Measurements from ENCODE around the gene COPS2.

GRCh38 chr15:49154799-49155109 is 645 bp downstream of the COPS2 start:
- no peak for TF ChIP-seq CTCF (IDR thresholded peaks at IDR 0.05)
- TF ChIP-seq POLR2A (IDR thresholded peaks at IDR 0.05), result no peak

All from esophagus squamous epithelium (tissue), 4 donors.